CD8-positive, alpha-beta memory T cell (primary cell): ENCODE measurements around the gene HINT1. TPM values are rescaled to one million over a fixed set of nuclear protein-coding genes. Genes with fewer than 3 reads are reported as not detected.
"Not testable (repeated sequence)": the region's sequence is repeated elsewhere in the genome, so short reads cannot be mapped to it uniquely, and the experiment has no call there.

Source experiments
- CTCF ChIA-PET: fragments of 350-600 bp; sonication (Branson Sonifier 250); formaldehyde crosslinking; loops from one replicate; lab custom pipeline; 2021; ENCODE audit warnings: antibody characterized with exemption; lab: Charles Lee
- POLR2A ChIA-PET: fragments of 350-600 bp; sonication (Branson Sonifier 250); formaldehyde crosslinking; loops from one replicate; lab custom pipeline; 2021; ENCODE audit warnings: antibody characterized with exemption; lab: Charles Lee
- DNase-seq, 5 donors: peaks; one replicate each; pipeline versions ENCODE4 v3.0.0 to v3.0.0-alpha.2; 2020 to 2022; ENCODE audit warnings: mixed read lengths in 1 of 5
- H3K27ac ChIP-seq: one replicate; pipeline ENCODE4 v1.7.0; 2013; ENCODE audit warnings: low read depth, mild to moderate bottlenecking, low read length, moderate library complexity
- H3K27me3 ChIP-seq: 2 replicates; pipeline ENCODE4 v1.7.0; 2013; ENCODE audit warnings: low read length, mild to moderate bottlenecking; ENCODE audit not compliant: insufficient read depth, poor library complexity, severe bottlenecking
- H3K36me3 ChIP-seq: 2 replicates; pipeline ENCODE4 v1.7.0; 2013; ENCODE audit warnings: mild to moderate bottlenecking, low read length, moderate library complexity; ENCODE audit not compliant: insufficient read depth
- H3K4me1 ChIP-seq: 2 replicates; pipeline ENCODE4 v1.7.0; 2013; ENCODE audit warnings: mild to moderate bottlenecking, low read length, moderate library complexity; ENCODE audit not compliant: insufficient read depth
- H3K4me3 ChIP-seq: 2 replicates; pipeline ENCODE4 v1.7.0; 2013; ENCODE audit warnings: mild to moderate bottlenecking, low read length
- H3K9me3 ChIP-seq: 2 replicates; pipeline ENCODE4 v1.7.0; 2013; ENCODE audit warnings: mild to moderate bottlenecking, low read length
- H3K27ac Mint-ChIP-seq, 8 donors: one replicate each; pipeline ENCODE4 v1.8.0; 2020 to 2021; ENCODE audit warnings: mixed read lengths in 8 of 8, mild to moderate bottlenecking in 6 of 8, inconsistent platforms in 3 of 8, moderate library complexity in 3 of 8
- H3K27me3 Mint-ChIP-seq, 2 donors: one replicate each; pipeline ENCODE4 v1.8.0; 2020 to 2021; ENCODE audit warnings: mixed read lengths in 2 of 2, mild to moderate bottlenecking in 1 of 2, moderate library complexity in 1 of 2
- H3K36me3 Mint-ChIP-seq, 3 donors: one replicate each; pipeline ENCODE4 v1.8.0; 2020 to 2021; ENCODE audit warnings: mixed read lengths in 3 of 3, inconsistent platforms in 1 of 3, mild to moderate bottlenecking in 1 of 3
- H3K4me1 Mint-ChIP-seq, 3 donors: one replicate each; pipeline ENCODE4 v1.8.0; 2020 to 2021; ENCODE audit warnings: mixed read lengths in 3 of 3, inconsistent platforms in 1 of 3, mild to moderate bottlenecking in 1 of 3
- H3K4me3 Mint-ChIP-seq, 7 donors: one replicate each; pipeline ENCODE4 v1.8.0; 2020 to 2021; ENCODE audit warnings: mixed read lengths in 7 of 7, mild to moderate bottlenecking in 6 of 7, moderate library complexity in 4 of 7, inconsistent platforms in 2 of 7
- H3K9me3 Mint-ChIP-seq, 5 donors: one replicate each; pipeline ENCODE4 v1.8.0; 2020 to 2022; ENCODE audit warnings: mixed read lengths in 5 of 5, mild to moderate bottlenecking in 3 of 5, moderate library complexity in 2 of 5, inconsistent platforms in 1 of 5
- polyA plus RNA-seq: library from polyadenylated mRNA; unstranded; fragments of 300-500 nt; fragmentation: Illumina TruSeq; gene quantifications from one replicate; pipeline ENCODE4 v1.2.3, GENCODE V29; 2021
- total RNA-seq, 2 experiments: library from RNA; stranded (reverse); gene quantifications; one replicate each; pipeline ENCODE4 v1.2.3, GENCODE V29; 2021

Gene HINT1
- total and polyA plus RNA-seq, 3 experiments from 2014 or later = 358 to 445 (median 364) TPM

GRCh38 chr5:131193897-131194296 lies 28.8 kb upstream of the HINT1 start:
- DNase-seq, POLR2A ChIA-PET, H3K27me3 Mint-ChIP-seq, H3K4me3 Mint-ChIP-seq, H3K4me1 ChIP-seq, CTCF ChIA-PET, H3K27me3 ChIP-seq, H3K27ac ChIP-seq, H3K4me3 ChIP-seq, H3K36me3 ChIP-seq, H3K9me3 Mint-ChIP-seq, H3K9me3 ChIP-seq, H3K27ac Mint-ChIP-seq: not testable (repeated sequence)
- peaks cover 4 to 20% (median 9%) of the 10 kb centered on the region in 3 donors for H3K36me3 Mint-ChIP-seq
- H3K4me1 Mint-ChIP-seq = peaks cover 4 to 18% (median 10%) of the 10 kb centered on the region in 3 donors

DNA sequence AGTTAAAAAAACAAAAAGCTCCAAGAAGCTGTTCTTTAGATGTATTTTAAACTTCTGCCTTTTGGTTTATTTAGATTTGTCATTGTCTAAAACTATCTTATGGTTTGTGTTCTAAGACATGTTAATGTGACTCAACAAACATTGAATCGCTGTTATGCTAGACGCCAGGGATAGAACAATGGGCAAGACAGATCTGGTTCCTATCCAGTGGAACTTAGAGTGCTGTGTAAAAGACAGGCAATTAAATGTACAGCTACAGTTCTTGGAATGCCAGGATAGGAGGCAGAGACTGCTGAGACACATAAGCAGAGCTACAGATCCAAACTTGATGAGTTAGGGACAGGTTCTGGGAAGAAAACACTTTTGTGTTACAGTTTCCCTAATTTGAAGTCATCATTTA lies 28.1 kb upstream of the HINT1 start:
- no peaks in the 10 kb centered on the region for H3K27me3 Mint-ChIP-seq
- no peak overlapping the region for H3K4me3 Mint-ChIP-seq
- peak overlapping the region in 3 of 8 donors; percentile 22 to 36 (median 26) for H3K27ac Mint-ChIP-seq
- ChIA-PET POLR2A (no interaction called here), CTCF (no interaction called here)
- H3K36me3 Mint-ChIP-seq = peaks cover 4 to 25% (median 11%) of the 10 kb centered on the region in 3 donors
- H3K4me1 Mint-ChIP-seq = peaks cover 4 to 18% (median 9%) of the 10 kb centered on the region in 3 donors
- no peaks in the 10 kb centered on the region for H3K9me3 Mint-ChIP-seq
- no peaks in the 10 kb centered on the region for H3K36me3 ChIP-seq
- no peak overlapping the region for H3K27ac ChIP-seq
- no peak overlapping the region for H3K4me3 ChIP-seq
- no peaks in the 10 kb centered on the region for H3K9me3 ChIP-seq
- no peaks in the 10 kb centered on the region for H3K27me3 ChIP-seq
- H3K4me1 ChIP-seq = no peaks in the 10 kb centered on the region
- no peak for DNase-seq

DNA sequence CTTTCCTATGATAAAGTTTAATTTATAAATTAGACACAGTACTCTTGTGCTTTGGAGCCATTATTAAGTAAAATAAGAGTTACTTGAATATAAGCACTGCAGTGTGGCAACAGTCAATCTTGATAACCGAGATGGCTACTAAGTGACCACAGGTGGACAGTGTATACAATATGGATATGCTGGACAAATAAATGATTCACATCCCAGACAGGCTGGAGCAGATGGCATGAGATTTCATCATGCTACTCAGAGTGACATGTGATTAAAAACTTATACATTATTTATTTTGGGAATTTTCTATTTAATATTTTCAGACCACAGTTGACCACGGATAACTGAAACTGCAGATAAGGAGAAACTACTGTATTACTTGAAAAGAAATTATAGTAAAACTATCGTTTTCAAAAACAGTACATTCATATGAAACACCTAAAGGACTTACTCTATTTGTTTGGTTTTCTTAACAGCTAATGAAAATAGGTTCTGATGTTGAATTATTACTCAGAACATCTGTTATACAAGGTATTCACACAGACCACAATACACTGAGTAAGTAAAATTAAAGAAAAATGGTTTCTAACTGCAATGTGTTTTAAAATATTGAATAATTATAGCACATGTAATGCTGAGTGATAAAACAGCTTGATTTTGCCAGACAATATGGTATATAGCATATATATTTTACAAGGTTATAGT lies 21.7 kb upstream of the HINT1 start:
- Histone ChIP-seq H3K27me3 (no peaks in the 10 kb centered on the region), H3K9me3 (no peaks in the 10 kb centered on the region), H3K4me1 (no peaks in the 10 kb centered on the region), H3K36me3 (peaks cover 4% of the 10 kb centered on the region), H3K27ac (no peak overlapping the region), H3K4me3 (no peak overlapping the region)
- CTCF ChIA-PET = no interaction called here
- Mint-ChIP-seq H3K4me3 (no peak overlapping the region), H3K27me3 (no peaks in the 10 kb centered on the region), H3K36me3 (peaks cover 12 to 41% (median 19%) of the 10 kb centered on the region in 3 donors), H3K4me1 (peaks cover 0 to 7% (median 5%) of the 10 kb centered on the region in 3 donors), H3K27ac (no peak overlapping the region), H3K9me3 (no peaks in the 10 kb centered on the region)
- no peak for DNase-seq
- POLR2A ChIA-PET = no interaction called here

GRCh38 chr5:131185523-131186104 lies 20.6 kb upstream of the HINT1 start:
- H3K4me3 Mint-ChIP-seq = no peak overlapping the region
- H3K27ac Mint-ChIP-seq = no peak overlapping the region
- H3K4me1 Mint-ChIP-seq = peaks cover 0 to 7% (median 3%) of the 10 kb centered on the region in 3 donors
- Histone ChIP-seq H3K4me1 (no peaks in the 10 kb centered on the region), H3K36me3 (peaks cover 4% of the 10 kb centered on the region), H3K27me3 (no peaks in the 10 kb centered on the region), H3K4me3 (no peak overlapping the region), H3K27ac (no peak overlapping the region), H3K9me3 (no peaks in the 10 kb centered on the region)
- no peaks in the 10 kb centered on the region for H3K9me3 Mint-ChIP-seq
- ChIA-PET POLR2A (no interaction called here), CTCF (no interaction called here)
- H3K36me3 Mint-ChIP-seq = peaks cover 12 to 39% (median 17%) of the 10 kb centered on the region in 3 donors
- no peak for DNase-seq
- H3K27me3 Mint-ChIP-seq = no peaks in the 10 kb centered on the region

GRCh38 chr5:131182839-131183238 lies 17.8 kb upstream of the HINT1 start:
- Mint-ChIP-seq H3K27ac (no peak overlapping the region), H3K4me3 (no peak overlapping the region), H3K9me3 (no peaks in the 10 kb centered on the region), H3K4me1 (peaks cover 5 to 15% (median 10%) of the 10 kb centered on the region in 3 donors), H3K27me3 (no peaks in the 10 kb centered on the region), H3K36me3 (peaks cover 8 to 31% (median 19%) of the 10 kb centered on the region in 3 donors)
- no peak for DNase-seq
- Histone ChIP-seq H3K36me3 (peaks cover 4% of the 10 kb centered on the region), H3K27me3 (no peaks in the 10 kb centered on the region), H3K4me1 (no peaks in the 10 kb centered on the region), H3K9me3 (no peaks in the 10 kb centered on the region), H3K27ac (no peak overlapping the region), H3K4me3 (no peak overlapping the region)
- ChIA-PET CTCF (no interaction called here), POLR2A (no interaction called here)

GRCh38 chr5:131180407-131180806 lies 15.4 kb upstream of the HINT1 start:
- peaks cover 18 to 30% (median 18%) of the 10 kb centered on the region in 3 donors for H3K4me1 Mint-ChIP-seq
- no peak overlapping the region for H3K4me3 Mint-ChIP-seq
- no peaks in the 10 kb centered on the region for H3K27me3 Mint-ChIP-seq
- ChIA-PET POLR2A (no interaction called here), CTCF (no interaction called here)
- Histone ChIP-seq H3K4me3 (no peak overlapping the region), H3K36me3 (peaks cover 4% of the 10 kb centered on the region), H3K27ac (no peak overlapping the region), H3K9me3 (no peaks in the 10 kb centered on the region), H3K4me1 (no peaks in the 10 kb centered on the region), H3K27me3 (no peaks in the 10 kb centered on the region)
- no peaks in the 10 kb centered on the region for H3K9me3 Mint-ChIP-seq
- no peak overlapping the region for H3K27ac Mint-ChIP-seq
- no peak for DNase-seq
- H3K36me3 Mint-ChIP-seq = peaks cover 11 to 29% (median 22%) of the 10 kb centered on the region in 3 donors

GRCh38 chr5:131171276-131171810 lies 6.3 kb upstream of the HINT1 start:
- H3K27me3 Mint-ChIP-seq = no peaks in the 10 kb centered on the region
- H3K9me3 Mint-ChIP-seq = no peaks in the 10 kb centered on the region
- no peaks in the 10 kb centered on the region for H3K9me3 ChIP-seq
- H3K4me3 ChIP-seq = peak overlapping the region; percentile 79
- peaks cover 38 to 60% (median 47%) of the 10 kb centered on the region in 3 donors for H3K4me1 Mint-ChIP-seq
- DNase-seq = peak in 2 of 5 donors; percentile 3 to 45
- H3K27ac Mint-ChIP-seq = peak overlapping the region; percentile 88 to 99 (median 98)
- ChIA-PET POLR2A (interaction anchor here (1.0 to 1.9 kb wide), 2 partner anchors 82 to 93 kb away, joined by 6 to 13 read pairs; partner anchors contain the start of gene CDC42SE2), CTCF (interaction anchor here (0.6 to 1.9 kb wide), 5 partner anchors 38 to 211 kb away, joined by 3 to 5 read pairs (median 3); no protein-coding TSS in a partner anchor)
- H3K27ac ChIP-seq = peak overlapping the region; percentile 80
- peaks cover 0 to 14% (median 4%) of the 10 kb centered on the region in 3 donors for H3K36me3 Mint-ChIP-seq
- no peaks in the 10 kb centered on the region for H3K27me3 ChIP-seq
- peaks cover 17% of the 10 kb centered on the region for H3K4me1 ChIP-seq
- no peaks in the 10 kb centered on the region for H3K36me3 ChIP-seq
- H3K4me3 Mint-ChIP-seq = peak overlapping the region; percentile 94 to 100 (median 98)
